Ascending aorta (tissue), 2 donors: Measurements from ENCODE around the gene GAREM1. TPM values are rescaled to one million over a fixed set of nuclear protein-coding genes. Genes with fewer than 3 reads are reported as not detected.

Experiments used
- DNase-seq, 2 donors: peaks; one replicate each; pipeline ENCODE4 v3.0.0-alpha.2; 2019; ENCODE audit warnings: low spot score in 2 of 2
- H3K27ac ChIP-seq, 2 donors: fragments of 200-600 bp; sonication (generic); one replicate each; pipeline ENCODE4 v1.5.1; 2016 to 2017; ENCODE audit warnings: mild to moderate bottlenecking in 1 of 2
- H3K27me3 ChIP-seq: fragments of 200-600 bp; sonication (generic); one replicate; pipeline ENCODE4 v1.5.1; 2017
- H3K36me3 ChIP-seq, 2 donors: fragments of 200-600 bp; sonication (generic); one replicate each; pipeline ENCODE4 v1.5.1; 2016
- H3K4me1 ChIP-seq, 2 donors: fragments of 200-600 bp; sonication (generic); one replicate each; pipeline ENCODE4 v1.5.1; 2016 to 2017; ENCODE audit warnings: mild to moderate bottlenecking in 1 of 2
- H3K4me3 ChIP-seq, 2 donors: fragments of 200-600 bp; sonication (generic); one replicate each; pipeline ENCODE4 v1.5.1; 2016 to 2017; ENCODE audit warnings: mild to moderate bottlenecking in 1 of 2
- H3K9me3 ChIP-seq, 2 donors: fragments of 200-600 bp; sonication (generic); one replicate each; pipeline ENCODE4 v1.5.1; 2016
- intact Hi-C: fragments of 100-400 bp; cut with DNase I; formaldehyde crosslinking; loops from one replicate; pipeline ENCODE4 v1.15.1; 2023
- total RNA-seq: library from RNA; depleted of rRNA; stranded (reverse); fragments of >200 nt; gene quantifications from one replicate; pipeline ENCODE4 v1.1.0, GENCODE V29; 2016
- TF ChIP-seq, protein P1 (sequence below), 3 experiments: fragments of 200-600 bp in 2 of 3; fragments of 450-650 bp in 1 of 3; sonication (generic) in 2 of 3; IDR thresholded peaks; one replicate each; pipeline ENCODE4 v1.5.1; 2016 to 2019; ENCODE audit warnings: antibody characterized with exemption in 3 of 3, mild to moderate bottlenecking in 1 of 3, moderate library complexity in 1 of 3

The GAREM1 gene
- total RNA-seq, 1 donor from 2014 or later: 8.9 TPM

DNA sequence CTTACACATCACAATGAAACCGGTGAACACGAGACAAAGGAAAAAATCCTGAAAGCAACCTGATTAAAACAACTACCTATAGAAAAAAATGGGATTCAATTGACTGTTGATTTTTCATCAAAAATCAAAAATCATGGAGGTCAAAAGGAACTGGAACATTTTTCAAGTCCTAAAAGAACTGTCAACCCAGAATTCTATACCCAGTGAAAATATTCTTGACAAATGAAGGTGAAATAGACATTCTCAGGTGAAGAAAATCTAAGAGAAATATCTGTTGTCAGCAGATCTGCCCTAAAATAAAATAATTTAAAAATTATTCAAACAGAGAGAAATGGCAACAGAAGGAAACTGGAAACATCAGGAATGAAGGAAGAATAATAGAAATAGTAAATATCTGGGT lies 38.9 kb downstream of the GAREM1 start:
- H3K4me3 ChIP-seq: no peak overlapping the region
- peaks cover 0 to 15% of the 10 kb centered on the region in 2 donors for H3K4me1 ChIP-seq
- H3K27me3 ChIP-seq: no peaks in the 10 kb centered on the region
- intact Hi-C loops: no loop called here
- H3K27ac ChIP-seq: no peak overlapping the region
- TF ChIP-seq, protein P1, sequence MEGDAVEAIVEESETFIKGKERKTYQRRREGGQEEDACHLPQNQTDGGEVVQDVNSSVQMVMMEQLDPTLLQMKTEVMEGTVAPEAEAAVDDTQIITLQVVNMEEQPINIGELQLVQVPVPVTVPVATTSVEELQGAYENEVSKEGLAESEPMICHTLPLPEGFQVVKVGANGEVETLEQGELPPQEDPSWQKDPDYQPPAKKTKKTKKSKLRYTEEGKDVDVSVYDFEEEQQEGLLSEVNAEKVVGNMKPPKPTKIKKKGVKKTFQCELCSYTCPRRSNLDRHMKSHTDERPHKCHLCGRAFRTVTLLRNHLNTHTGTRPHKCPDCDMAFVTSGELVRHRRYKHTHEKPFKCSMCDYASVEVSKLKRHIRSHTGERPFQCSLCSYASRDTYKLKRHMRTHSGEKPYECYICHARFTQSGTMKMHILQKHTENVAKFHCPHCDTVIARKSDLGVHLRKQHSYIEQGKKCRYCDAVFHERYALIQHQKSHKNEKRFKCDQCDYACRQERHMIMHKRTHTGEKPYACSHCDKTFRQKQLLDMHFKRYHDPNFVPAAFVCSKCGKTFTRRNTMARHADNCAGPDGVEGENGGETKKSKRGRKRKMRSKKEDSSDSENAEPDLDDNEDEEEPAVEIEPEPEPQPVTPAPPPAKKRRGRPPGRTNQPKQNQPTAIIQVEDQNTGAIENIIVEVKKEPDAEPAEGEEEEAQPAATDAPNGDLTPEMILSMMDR (IDR thresholded peaks at IDR 0.05): no peak
- peaks cover 3 to 15% of the 10 kb centered on the region in 2 donors for H3K9me3 ChIP-seq
- DNase-seq: no peak
- H3K36me3 ChIP-seq: no peaks in the 10 kb centered on the region

DNA sequence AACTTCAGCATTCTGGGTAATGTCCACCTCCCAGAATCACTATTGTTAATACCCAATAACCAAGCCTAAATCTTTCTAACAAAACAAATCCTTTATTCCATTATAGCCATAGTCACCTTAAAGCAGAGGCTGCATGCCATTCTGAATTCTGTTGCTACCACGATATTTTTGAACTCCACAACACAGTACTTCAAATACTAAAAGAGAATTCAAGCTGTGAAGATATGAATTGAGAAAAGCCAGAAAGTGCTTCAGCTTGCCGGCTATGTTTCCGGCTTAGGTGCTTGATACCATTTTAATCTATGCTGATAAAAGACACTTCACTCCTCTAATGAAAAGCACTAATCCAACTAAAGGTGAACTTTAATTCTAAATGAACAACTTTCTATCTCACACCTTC lies 41.3 kb downstream of the GAREM1 start:
- Histone ChIP-seq H3K27me3 (no peaks in the 10 kb centered on the region), H3K9me3 (peaks cover 3 to 15% of the 10 kb centered on the region in 2 donors), H3K36me3 (no peaks in the 10 kb centered on the region), H3K4me1 (peaks cover 0 to 29% of the 10 kb centered on the region in 2 donors), H3K27ac (no peak overlapping the region), H3K4me3 (no peak overlapping the region)
- intact Hi-C loops: no loop called here
- no peak for DNase-seq
- TF ChIP-seq, protein P1 (IDR thresholded peaks at IDR 0.05): no peak

DNA sequence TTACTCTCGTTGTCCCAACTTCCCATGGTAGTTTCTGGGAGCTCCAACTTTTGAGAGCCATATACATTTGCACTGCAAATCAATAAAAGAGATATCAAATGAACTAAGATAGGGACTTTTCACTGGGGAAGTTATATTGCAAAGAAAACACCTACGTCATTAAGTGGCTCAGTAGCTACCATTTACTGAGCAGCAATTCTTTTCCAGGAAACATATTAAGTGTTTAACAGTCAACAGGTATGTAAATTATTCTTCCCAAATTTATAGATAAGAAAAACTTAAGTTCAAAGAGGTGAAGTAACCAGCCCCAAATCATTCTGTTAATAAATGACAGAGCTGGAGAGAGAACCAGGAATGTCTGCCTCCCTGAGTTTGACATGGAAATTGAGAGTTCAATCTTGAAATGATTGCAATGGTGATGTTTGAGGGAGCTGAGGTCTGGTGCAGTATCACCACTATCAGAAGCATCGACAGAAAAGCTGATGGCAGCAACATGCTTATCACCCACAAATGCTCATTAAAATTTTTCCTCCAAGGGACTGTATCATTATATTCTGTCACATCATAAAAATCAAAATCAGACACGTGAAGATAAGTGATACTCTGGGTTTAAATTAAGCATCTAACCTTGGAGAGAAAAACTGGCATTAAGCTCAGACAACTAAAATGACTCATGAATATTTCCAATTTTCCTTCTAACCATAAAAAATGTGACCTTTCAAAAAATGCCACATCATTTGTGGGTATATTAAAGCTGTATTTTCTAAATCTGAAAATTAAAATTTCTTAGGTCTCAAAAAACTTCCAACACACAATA lies 43.4 kb downstream of the GAREM1 start:
- intact Hi-C loops: no loop called here
- Histone ChIP-seq H3K4me3 (no peak overlapping the region), H3K27ac (no peak overlapping the region), H3K27me3 (no peaks in the 10 kb centered on the region), H3K9me3 (peaks cover 3 to 12% of the 10 kb centered on the region in 2 donors), H3K36me3 (no peaks in the 10 kb centered on the region), H3K4me1 (peaks cover 0 to 35% of the 10 kb centered on the region in 2 donors)
- DNase-seq: no peak
- TF ChIP-seq, protein P1 (IDR thresholded peaks at IDR 0.05): no peak

DNA sequence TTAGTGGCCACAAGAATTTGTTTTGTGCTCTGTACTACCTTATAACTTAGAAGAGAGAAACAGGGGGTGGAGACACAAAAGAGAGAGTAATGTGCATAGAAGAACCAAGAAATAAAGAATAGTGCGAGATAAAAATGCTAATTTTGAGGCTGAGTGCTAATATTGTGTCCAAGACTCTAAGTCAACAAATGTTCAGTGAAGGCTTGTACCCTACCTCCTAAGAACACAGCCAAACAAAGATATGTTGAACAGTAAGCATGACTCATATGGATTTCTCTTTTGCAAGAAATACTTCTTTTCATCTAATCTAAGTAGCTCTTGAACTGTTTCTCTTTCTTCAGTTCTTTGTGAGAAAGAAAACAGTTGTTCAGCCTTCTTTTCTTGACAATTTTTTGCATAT lies 45.2 kb downstream of the GAREM1 start:
- no peak overlapping the region for H3K4me3 ChIP-seq
- no peak overlapping the region for H3K27ac ChIP-seq
- intact Hi-C loops: no loop called here
- H3K27me3 ChIP-seq: no peaks in the 10 kb centered on the region
- no peak for DNase-seq
- peaks cover 3 to 37% of the 10 kb centered on the region in 2 donors for H3K4me1 ChIP-seq
- TF ChIP-seq, protein P1 (IDR thresholded peaks at IDR 0.05): no peak
- no peaks in the 10 kb centered on the region for H3K36me3 ChIP-seq
- no peaks in the 10 kb centered on the region for H3K9me3 ChIP-seq

DNA sequence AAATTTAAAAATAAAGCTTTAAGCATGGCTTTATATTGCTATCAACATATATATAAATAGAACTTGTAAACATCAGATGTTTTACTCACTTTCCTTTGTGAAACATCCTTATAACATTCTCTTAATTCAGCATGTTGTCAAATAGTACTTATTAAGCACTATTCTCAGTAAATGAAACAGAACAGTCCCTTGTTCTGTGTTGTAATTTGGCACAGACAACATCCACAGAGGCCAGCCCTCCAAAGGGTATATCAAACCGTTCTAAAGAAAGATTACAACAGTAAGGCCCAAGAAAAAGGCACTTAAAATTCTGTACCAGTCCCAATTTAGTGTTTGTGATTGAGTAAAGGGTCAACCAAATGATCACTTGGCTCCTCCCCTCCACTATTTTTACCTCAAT lies 46.0 kb downstream of the GAREM1 start:
- H3K36me3 ChIP-seq: no peaks in the 10 kb centered on the region
- no peaks in the 10 kb centered on the region for H3K9me3 ChIP-seq
- DNase-seq: no peak
- H3K4me1 ChIP-seq: peaks cover 6 to 44% of the 10 kb centered on the region in 2 donors
- intact Hi-C loops: loop anchor here (5.0 kb wide), 1 partner anchor 37 kb away; no protein-coding TSS in a partner anchor
- H3K27ac ChIP-seq: no peak overlapping the region
- TF ChIP-seq, protein P1 (IDR thresholded peaks at IDR 0.05): no peak
- H3K4me3 ChIP-seq: no peak overlapping the region
- H3K27me3 ChIP-seq: no peaks in the 10 kb centered on the region
